Neural cell (in vitro differentiated cells): Measurements from ENCODE around the gene SMAD7. TPM values are rescaled to one million over a fixed set of nuclear protein-coding genes. Genes with fewer than 3 reads are reported as not detected.

ENCODE experiments used
- H2AFZ ChIP-seq: fragments of 200-600, 300-800 bp; sonication (generic), shearing (Covaris generic); 2 replicates; pipeline ENCODE4 v1.6.0; 2014; ENCODE audit warnings: low read depth, mild to moderate bottlenecking, antibody characterized with exemption, low read length, moderate library complexity
- H3F3A ChIP-seq: fragments of 200-600 bp; shearing (Covaris generic); 2 replicates; pipeline ENCODE4 v1.6.1; 2016; ENCODE audit warnings: mild to moderate bottlenecking, moderate library complexity, mixed read lengths, antibody characterized with exemption, low read length; ENCODE audit not compliant: insufficient read depth, poor library complexity, severe bottlenecking
- H3K27ac ChIP-seq: fragments of 200-600, 300-800 bp; sonication (generic), shearing (Covaris generic); 2 replicates; pipeline ENCODE4 v1.5.1; 2014; ENCODE audit warnings: mild to moderate bottlenecking, low read length, moderate library complexity
- H3K27me3 ChIP-seq: fragments of 300-800, 200-600 bp; sonication (generic), shearing (Covaris generic); 2 replicates; pipeline ENCODE4 v1.6.0; 2014; ENCODE audit warnings: mild to moderate bottlenecking, low read depth, low read length, moderate library complexity; ENCODE audit not compliant: insufficient read depth
- H3K36me3 ChIP-seq: fragments of 300-800, 200-600 bp; sonication (generic), shearing (Covaris generic); 2 replicates; pipeline ENCODE4 v1.5.1; 2014; ENCODE audit warnings: mild to moderate bottlenecking, antibody characterized with exemption, low read length, moderate library complexity; ENCODE audit not compliant: insufficient read depth
- H3K4me2 ChIP-seq: fragments of 300-800, 200-600 bp; sonication (generic), shearing (Covaris generic); 2 replicates; pipeline ENCODE4 v1.6.0; 2014; ENCODE audit warnings: mild to moderate bottlenecking, low read length
- H3K4me3 ChIP-seq: fragments of 300-800, 200-600 bp; sonication (generic), shearing (Covaris generic); 2 replicates; pipeline ENCODE4 v1.5.1; 2014; ENCODE audit warnings: mild to moderate bottlenecking, low read length, moderate library complexity
- H3K79me2 ChIP-seq: fragments of 200-600 bp; shearing (Covaris generic); replicated peaks from 2 replicates; pipeline ENCODE4 v1.6.0; 2014; ENCODE audit warnings: mild to moderate bottlenecking, low read length, moderate library complexity; ENCODE audit not compliant: insufficient read depth
- H3K9ac ChIP-seq: fragments of 300-800, 200-600 bp; sonication (generic), shearing (Covaris generic); 2 replicates; pipeline ENCODE4 v1.6.1; 2016; ENCODE audit warnings: mild to moderate bottlenecking, low read length, mixed read lengths
- H3K9me2 ChIP-seq: fragments of 200-600 bp; shearing (Covaris generic); 2 replicates; pipeline ENCODE4 v1.6.1; 2016; ENCODE audit warnings: mild to moderate bottlenecking, low read length, mixed read lengths; ENCODE audit not compliant: insufficient read depth
- H3K9me3 ChIP-seq: fragments of 200-600, 300-800 bp; sonication (generic), shearing (Covaris generic); 2 replicates; pipeline ENCODE4 v1.6.1; 2016; ENCODE audit warnings: mild to moderate bottlenecking, mixed run types, low read length, moderate library complexity, mixed read lengths
- H4K20me1 ChIP-seq: fragments of 200-600 bp; shearing (Covaris generic); 2 replicates; pipeline ENCODE4 v1.6.1; 2016; ENCODE audit warnings: mild to moderate bottlenecking, mixed run types; ENCODE audit not compliant: insufficient read depth
- CTCF ChIP-seq: fragments of 450-650 bp; IDR thresholded peaks from 2 replicates; pipeline ENCODE4 v1.5.1; 2014; ENCODE audit warnings: antibody characterized with exemption, mild to moderate bottlenecking, moderate library complexity; ENCODE audit not compliant: poor library complexity, severe bottlenecking
- EP300 ChIP-seq: fragments of 450-650 bp; conservative IDR thresholded peaks from 2 replicates; pipeline ENCODE4 v1.6.1; 2014; ENCODE audit warnings: antibody characterized with exemption, mild to moderate bottlenecking, moderate library complexity; ENCODE audit not compliant: poor library complexity, severe bottlenecking
- EZH2 ChIP-seq: fragments of 200-600, 300-800 bp; shearing (Covaris generic), sonication (generic); IDR thresholded peaks from 2 replicates; pipeline ENCODE4 v1.6.1; 2014; ENCODE audit warnings: antibody characterized with exemption, low read length, borderline replicate concordance, mild to moderate bottlenecking; ENCODE audit not compliant: insufficient read depth, poor library complexity, severe bottlenecking
- MXI1 ChIP-seq: fragments of 450-650 bp; conservative IDR thresholded peaks from 2 replicates; pipeline ENCODE4 v1.6.1; 2014; ENCODE audit warnings: antibody characterized with exemption, mild to moderate bottlenecking; ENCODE audit not compliant: poor library complexity, severe bottlenecking
- POLR2AphosphoS5 ChIP-seq: IDR thresholded peaks from 2 replicates; pipeline ENCODE4 v1.6.1; 2012
- RAD21 ChIP-seq: fragments of 450-650 bp; conservative IDR thresholded peaks from 2 replicates; pipeline ENCODE4 v1.6.1; 2014; ENCODE audit warnings: antibody characterized with exemption, mild to moderate bottlenecking, moderate library complexity
- REST ChIP-seq: IDR thresholded peaks from 2 replicates; pipeline ENCODE4 v1.6.1; 2012; ENCODE audit warnings: borderline replicate concordance
- SMC3 ChIP-seq: fragments of 450-650 bp; conservative IDR thresholded peaks from 2 replicates; pipeline ENCODE4 v1.6.1; 2014; ENCODE audit warnings: antibody characterized with exemption, mild to moderate bottlenecking, moderate library complexity; ENCODE audit not compliant: poor library complexity
- TAF1 ChIP-seq: IDR thresholded peaks from 2 replicates; pipeline ENCODE4 v1.6.1; 2012; ENCODE audit warnings: low read depth
- polyA plus RNA-seq: library from polyadenylated mRNA; depleted of rRNA; stranded (reverse); fragments of >200 nt; gene quantifications from 2 replicates; pipeline ENCODE4 v1.2.3, GENCODE V29; 2014

SMAD7 gene
- polyA plus RNA-seq, 1 donor from 2014 or later: 3.8 TPM

GRCh38 chr18:48985161-48985560 is 34.4 kb upstream of the SMAD7 start:
- Histone ChIP-seq H3K9ac (no peak overlapping the region), H3K9me2 (no peaks in the 10 kb centered on the region), H3K4me2 (no peak overlapping the region), H2AFZ (no peak overlapping the region), H3K27ac (no peak overlapping the region), H3K4me3 (no peak overlapping the region), H3K36me3 (no peaks in the 10 kb centered on the region), H4K20me1 (no peaks in the 10 kb centered on the region), H3K79me2 (no peaks in the 10 kb centered on the region), H3F3A (no peaks in the 10 kb centered on the region), H3K9me3 (no peaks in the 10 kb centered on the region), H3K27me3 (no peaks in the 10 kb centered on the region)
- TF ChIP-seq CTCF (no peak), SMC3 (no peak), MXI1 (no peak), TAF1 (no peak), EP300 (no peak), EZH2 (no peak), REST (no peak), POLR2AphosphoS5 (no peak), RAD21 (no peak)

GRCh38 chr18:48983793-48984437 is 33.1 kb upstream of the SMAD7 start:
- no peak overlapping the region for H3K9ac ChIP-seq
- H3F3A ChIP-seq: no peaks in the 10 kb centered on the region
- no peaks in the 10 kb centered on the region for H3K79me2 ChIP-seq
- H2AFZ ChIP-seq: no peak overlapping the region
- H3K9me2 ChIP-seq: no peaks in the 10 kb centered on the region
- no peaks in the 10 kb centered on the region for H4K20me1 ChIP-seq
- TF ChIP-seq REST: no peak
- TF ChIP-seq CTCF: no peak
- no peak for TF ChIP-seq EP300
- TF ChIP-seq SMC3: no peak
- TF ChIP-seq RAD21: no peak
- no peak for TF ChIP-seq POLR2AphosphoS5
- TF ChIP-seq TAF1: no peak
- no peak for TF ChIP-seq MXI1
- no peak for TF ChIP-seq EZH2
- no peaks in the 10 kb centered on the region for H3K9me3 ChIP-seq
- no peak overlapping the region for H3K27ac ChIP-seq
- H3K36me3 ChIP-seq: no peaks in the 10 kb centered on the region
- H3K4me3 ChIP-seq: no peak overlapping the region
- H3K4me2 ChIP-seq: no peak overlapping the region
- H3K27me3 ChIP-seq: no peaks in the 10 kb centered on the region
